ENCODE data around the gene TECR.
A peak's percentile ranks its signal among the peaks of the same experiment; 100 is the strongest.
"Not testable (repeated sequence)": the region's sequence is repeated elsewhere in the genome, so short reads cannot be mapped to it uniquely, and the experiment has no call there.

The TECR gene

GRCh38 chr19:14585187-14585586 is 55.8 kb downstream of the TECR start:
- not testable (repeated sequence) for H3K4me1 ChIP-seq (ENCODE audit: control insufficient read depth in 2 of 2, insufficient read depth in 1 of 2, low read depth in 1 of 2, low read length in 2 of 2); H4K8ac ChIP-seq (ENCODE audit: low read depth, low read length); H3K4ac ChIP-seq (ENCODE audit: low read length); H2BK15ac ChIP-seq (ENCODE audit: low read length); H3K9me3 ChIP-seq (replicated peaks in 1 of 2; ENCODE audit: control insufficient read depth in 2 of 2, insufficient read depth in 1 of 2, low read depth in 1 of 2, low read length in 2 of 2); DNase-seq (ENCODE audit: low spot score); H3K27me3 ChIP-seq (ENCODE audit: control insufficient read depth in 3 of 3, insufficient read depth in 3 of 3, low read depth in 1 of 3, low read length in 3 of 3); H3K9ac ChIP-seq (ENCODE audit: low read depth, low read length, poor library complexity); H3K23ac ChIP-seq (ENCODE audit: low read depth, low read length, poor library complexity); H3K27ac ChIP-seq (replicated peaks; ENCODE audit: low read length); H2BK5ac ChIP-seq (ENCODE audit: low read length); H2BK12ac ChIP-seq (ENCODE audit: low read length); H3K14ac ChIP-seq (ENCODE audit: low read length); H3K79me1 ChIP-seq (ENCODE audit: low read depth, low read length); H3K4me3 ChIP-seq (ENCODE audit: low read length in 2 of 2); H2AFZ ChIP-seq (ENCODE audit: low read length); H2BK120ac ChIP-seq (ENCODE audit: low read depth, low read length); H2AK5ac ChIP-seq (ENCODE audit: low read depth, low read length); H3K18ac ChIP-seq (ENCODE audit: low read length); H3K36me3 ChIP-seq (replicated peaks in 1 of 2; ENCODE audit: control insufficient read depth in 2 of 2, insufficient read depth in 2 of 2, low read length in 2 of 2); H3K4me2 ChIP-seq (ENCODE audit: insufficient read depth, low read length, poor library complexity, severe bottlenecking); H4K91ac ChIP-seq (ENCODE audit: low read depth, low read length, poor library complexity)
- WGBS, 2 donors (ENCODE audit: extremely low coverage in 2 of 2, insufficient read length in 2 of 2, insufficient replicate concordance in 1 of 2) = no CpG with 5 or more reads among the region's 3 CpGs

GRCh38 chr19:14589433-14589832 is 60.0 kb downstream of the TECR start:
- not testable (repeated sequence) for H3K9me3 ChIP-seq (replicated peaks in 1 of 2; ENCODE audit: control insufficient read depth in 2 of 2, insufficient read depth in 1 of 2, low read depth in 1 of 2, low read length in 2 of 2); H3K4me1 ChIP-seq (ENCODE audit: control insufficient read depth in 2 of 2, insufficient read depth in 1 of 2, low read depth in 1 of 2, low read length in 2 of 2); H3K4me3 ChIP-seq (ENCODE audit: low read length in 2 of 2); H3K18ac ChIP-seq (ENCODE audit: low read length); H4K91ac ChIP-seq (ENCODE audit: low read depth, low read length, poor library complexity); H4K8ac ChIP-seq (ENCODE audit: low read depth, low read length); H2BK120ac ChIP-seq (ENCODE audit: low read depth, low read length); H2BK5ac ChIP-seq (ENCODE audit: low read length); H3K4ac ChIP-seq (ENCODE audit: low read length); H3K9ac ChIP-seq (ENCODE audit: low read depth, low read length, poor library complexity); H3K36me3 ChIP-seq (replicated peaks in 1 of 2; ENCODE audit: control insufficient read depth in 2 of 2, insufficient read depth in 2 of 2, low read length in 2 of 2); H2BK15ac ChIP-seq (ENCODE audit: low read length); H3K4me2 ChIP-seq (ENCODE audit: insufficient read depth, low read length, poor library complexity, severe bottlenecking); DNase-seq (ENCODE audit: low spot score); H3K27ac ChIP-seq (replicated peaks; ENCODE audit: low read length); H3K23ac ChIP-seq (ENCODE audit: low read depth, low read length, poor library complexity); H2BK12ac ChIP-seq (ENCODE audit: low read length); H3K79me1 ChIP-seq (ENCODE audit: low read depth, low read length); H3K27me3 ChIP-seq (ENCODE audit: control insufficient read depth in 3 of 3, insufficient read depth in 3 of 3, low read depth in 1 of 3, low read length in 3 of 3); H2AK5ac ChIP-seq (ENCODE audit: low read depth, low read length); H3K14ac ChIP-seq (ENCODE audit: low read length); H2AFZ ChIP-seq (ENCODE audit: low read length)
- WGBS, 2 donors (ENCODE audit: extremely low coverage in 2 of 2, insufficient read length in 2 of 2, insufficient replicate concordance in 1 of 2) = no CpG with 5 or more reads among the region's 4 CpGs

- 100% methylated on average over 3 of the region's 3 CpGs for WGBS, 2 donors (ENCODE audit: extremely low coverage in 2 of 2, insufficient read length in 2 of 2, insufficient replicate concordance in 1 of 2)
Measured at GRCh38 chr19:14595558-14595957, 66.2 kb downstream of the TECR start.

GRCh38 chr19:14599548-14600147 is 70.3 kb downstream of the TECR start:
- peaks cover 0 to 3% (median 0%) of the 10 kb centered on the region in 3 experiments for H3K27me3 ChIP-seq (ENCODE audit: control insufficient read depth in 3 of 3, insufficient read depth in 3 of 3, low read depth in 1 of 3, low read length in 3 of 3)
- WGBS, 2 donors (ENCODE audit: extremely low coverage in 2 of 2, insufficient read length in 2 of 2, insufficient replicate concordance in 1 of 2) = no CpG with 5 or more reads among the region's 8 CpGs
- H3K4me1 ChIP-seq (ENCODE audit: control insufficient read depth in 2 of 2, insufficient read depth in 1 of 2, low read depth in 1 of 2, low read length in 2 of 2) = no peaks in the 10 kb centered on the region
- H2BK12ac ChIP-seq (ENCODE audit: low read length) = no peak overlapping the region
- peak overlapping the region in 1 of 2 donors; percentile 0 for H3K4me3 ChIP-seq (ENCODE audit: low read length in 2 of 2)
- no peak overlapping the region for H4K8ac ChIP-seq (ENCODE audit: low read depth, low read length)
- no peaks in the 10 kb centered on the region for H3K79me1 ChIP-seq (ENCODE audit: low read depth, low read length)
- H4K91ac ChIP-seq (ENCODE audit: low read depth, low read length, poor library complexity) = no peak overlapping the region
- no peak overlapping the region for H3K14ac ChIP-seq (ENCODE audit: low read length)
- no peak overlapping the region for H2AK5ac ChIP-seq (ENCODE audit: low read depth, low read length)
- no peak overlapping the region for H3K4ac ChIP-seq (ENCODE audit: low read length)
- H3K36me3 ChIP-seq (replicated peaks in 1 of 2; ENCODE audit: control insufficient read depth in 2 of 2, insufficient read depth in 2 of 2, low read length in 2 of 2) = no peaks in the 10 kb centered on the region
- DNase-seq (ENCODE audit: low spot score) = no peak
- H2BK120ac ChIP-seq (ENCODE audit: low read depth, low read length) = no peak overlapping the region
- H3K9me3 ChIP-seq (replicated peaks in 1 of 2; ENCODE audit: control insufficient read depth in 2 of 2, insufficient read depth in 1 of 2, low read depth in 1 of 2, low read length in 2 of 2) = peaks cover 5 to 22% of the 10 kb centered on the region in 2 donors
- H2BK5ac ChIP-seq (ENCODE audit: low read length) = no peak overlapping the region
- H3K9ac ChIP-seq (ENCODE audit: low read depth, low read length, poor library complexity) = no peak overlapping the region
- H3K27ac ChIP-seq (replicated peaks; ENCODE audit: low read length) = no peak overlapping the region
- H2AFZ ChIP-seq (ENCODE audit: low read length) = no peak overlapping the region
- no peak overlapping the region for H3K23ac ChIP-seq (ENCODE audit: low read depth, low read length, poor library complexity)
- H3K4me2 ChIP-seq (ENCODE audit: insufficient read depth, low read length, poor library complexity, severe bottlenecking) = no peak overlapping the region
- H3K18ac ChIP-seq (ENCODE audit: low read length) = no peak overlapping the region
- H2BK15ac ChIP-seq (ENCODE audit: low read length) = no peak overlapping the region

More at GRCh38 chr19:14595558-14595957, 66.2 kb downstream of the TECR start:
- Histone ChIP-seq H3K27me3 (ENCODE audit: control insufficient read depth in 3 of 3, insufficient read depth in 3 of 3, low read depth in 1 of 3, low read length in 3 of 3) (peaks cover 0 to 3% (median 0%) of the 10 kb centered on the region in 3 experiments), H2AK5ac (ENCODE audit: low read depth, low read length) (no peak overlapping the region), H4K8ac (ENCODE audit: low read depth, low read length) (no peak overlapping the region), H3K79me1 (ENCODE audit: low read depth, low read length) (no peaks in the 10 kb centered on the region), H3K36me3 (replicated peaks in 1 of 2; ENCODE audit: control insufficient read depth in 2 of 2, insufficient read depth in 2 of 2, low read length in 2 of 2) (no peaks in the 10 kb centered on the region), H3K9me3 (replicated peaks in 1 of 2; ENCODE audit: control insufficient read depth in 2 of 2, insufficient read depth in 1 of 2, low read depth in 1 of 2, low read length in 2 of 2) (peaks cover 5 to 24% of the 10 kb centered on the region in 2 donors), H3K14ac (ENCODE audit: low read length) (no peak overlapping the region), H2BK5ac (ENCODE audit: low read length) (no peak overlapping the region), H3K27ac (replicated peaks; ENCODE audit: low read length) (no peak overlapping the region), H3K4me3 (ENCODE audit: low read length in 2 of 2) (peak overlapping the region in 1 of 2 donors; percentile 51), H3K4ac (ENCODE audit: low read length) (no peak overlapping the region), H3K4me2 (ENCODE audit: insufficient read depth, low read length, poor library complexity, severe bottlenecking) (no peak overlapping the region), H2AFZ (ENCODE audit: low read length) (no peak overlapping the region), H2BK12ac (ENCODE audit: low read length) (no peak overlapping the region), H2BK15ac (ENCODE audit: low read length) (no peak overlapping the region), H4K91ac (ENCODE audit: low read depth, low read length, poor library complexity) (no peak overlapping the region), H3K9ac (ENCODE audit: low read depth, low read length, poor library complexity) (no peak overlapping the region), H3K23ac (ENCODE audit: low read depth, low read length, poor library complexity) (no peak overlapping the region), H3K18ac (ENCODE audit: low read length) (no peak overlapping the region), H2BK120ac (ENCODE audit: low read depth, low read length) (no peak overlapping the region), H3K4me1 (ENCODE audit: control insufficient read depth in 2 of 2, insufficient read depth in 1 of 2, low read depth in 1 of 2, low read length in 2 of 2) (no peaks in the 10 kb centered on the region)
- DNase-seq (ENCODE audit: low spot score) = no peak
